HK-2 (cell line): ENCODE data around the gene DYNC1I1.

Source experiments
- DNase-seq: peaks from one replicate; pipeline ENCODE4 v3.0.0-alpha.2; 2018; ENCODE audit not compliant: unreplicated experiment

DYNC1I1 gene

GRCh38 chr7:95859429-95859828 lies 87.1 kb downstream of the DYNC1I1 start:
- DNase-seq = no peak

- no peak for DNase-seq
Measured at GRCh38 chr7:95861041-95861440, 88.7 kb downstream of the DYNC1I1 start.

- DNase-seq = no peak
Measured at GRCh38 chr7:95863623-95864022, 91.3 kb downstream of the DYNC1I1 start.

GRCh38 chr7:95865716-95866371 lies 93.5 kb downstream of the DYNC1I1 start:
- no peak for DNase-seq

DNA sequence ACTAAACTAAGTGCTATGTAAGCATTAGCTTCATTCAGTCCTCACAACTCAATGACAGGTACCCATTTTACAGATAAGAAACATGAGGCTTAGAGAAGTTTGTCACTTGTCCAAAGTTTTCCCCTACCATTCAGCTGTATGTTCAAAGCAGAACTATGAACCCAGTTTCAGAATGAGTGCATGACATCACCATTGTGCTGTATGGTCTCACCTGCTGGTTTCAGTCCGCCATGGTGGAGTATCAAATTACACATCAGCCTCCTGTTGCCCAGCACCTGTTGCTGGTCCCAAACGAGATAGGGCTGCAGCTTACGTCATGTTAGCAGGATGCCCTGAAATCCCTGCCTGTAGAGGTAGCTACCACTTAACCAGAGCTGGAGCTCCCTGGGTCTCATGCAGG lies 95.0 kb downstream of the DYNC1I1 start:
- DNase-seq = no peak

GRCh38 chr7:95871075-95871848 lies 98.9 kb downstream of the DYNC1I1 start:
- no peak for DNase-seq

DNA sequence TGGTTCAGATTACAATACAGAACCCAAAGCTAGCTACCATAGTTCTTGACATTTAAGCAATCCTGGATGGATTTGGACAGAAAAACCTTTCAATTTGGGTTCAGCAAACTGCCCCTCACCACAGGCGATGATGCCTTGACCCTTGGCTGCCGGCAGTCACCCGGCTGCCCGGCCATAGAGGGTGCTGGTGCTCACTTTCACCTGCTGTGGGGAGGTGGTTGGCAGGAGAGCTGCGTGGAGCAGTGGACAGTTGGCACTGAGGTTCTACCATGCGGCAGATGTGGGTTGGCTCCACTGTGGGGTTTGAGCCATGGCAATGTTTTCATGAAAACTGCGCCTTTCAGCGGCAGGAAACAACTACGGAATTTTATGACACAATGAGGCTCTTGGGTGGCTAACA lies 99.5 kb downstream of the DYNC1I1 start:
- no peak for DNase-seq

DNA sequence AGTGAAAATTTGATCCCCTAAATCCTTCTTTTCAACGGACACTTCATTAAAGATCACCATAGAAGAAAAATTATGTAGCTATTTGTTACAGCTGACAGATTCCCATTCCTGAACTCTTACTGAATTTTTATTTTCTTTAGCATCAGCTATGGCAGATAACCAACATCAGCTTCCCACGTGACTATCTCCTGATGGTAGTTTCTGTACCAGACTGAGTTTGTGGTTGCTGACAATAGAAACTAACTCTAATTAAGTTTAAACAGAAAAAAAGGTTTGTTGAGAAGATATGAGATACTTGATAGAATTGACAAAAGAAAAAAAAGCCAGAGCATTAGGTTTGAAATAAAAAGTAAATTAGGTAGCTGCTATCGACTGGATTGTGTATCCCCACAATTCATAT lies 101.8 kb downstream of the DYNC1I1 start:
- no peak for DNase-seq

DNA sequence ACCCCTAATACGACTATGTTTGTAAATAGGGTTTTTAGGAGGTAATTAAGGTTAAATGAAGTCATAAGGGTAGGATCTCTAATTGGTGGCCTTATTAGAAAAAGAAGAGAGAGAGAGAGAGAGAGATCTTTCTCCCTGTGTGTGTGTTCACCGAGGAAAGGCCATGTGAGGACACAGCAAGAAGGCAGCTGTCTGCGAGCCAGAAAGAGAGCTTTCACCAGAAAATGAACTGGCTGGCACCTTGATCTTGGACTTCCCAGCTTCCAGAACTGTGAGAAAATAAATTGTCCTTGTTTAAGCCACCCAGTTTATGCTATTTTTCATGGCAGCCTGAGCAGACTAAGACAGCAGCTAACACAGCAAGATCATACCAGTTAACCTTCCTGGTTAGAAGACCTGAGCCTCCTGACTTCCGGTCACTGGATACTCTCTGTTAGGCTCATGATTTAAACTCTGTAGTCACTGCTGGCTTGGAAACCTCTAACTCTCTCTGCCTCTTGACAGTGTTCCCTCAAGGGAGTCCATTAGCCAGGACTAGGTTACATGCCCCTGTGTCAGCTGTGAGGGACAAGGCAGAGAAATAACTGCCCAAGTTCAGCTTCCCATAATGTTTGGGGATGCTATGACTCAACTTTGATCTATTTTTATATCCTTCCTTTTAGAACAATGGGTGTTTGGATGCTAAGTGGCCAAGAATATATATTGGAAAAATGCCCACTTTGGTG lies 102.3 kb downstream of the DYNC1I1 start:
- no peak for DNase-seq

GRCh38 chr7:95875519-95875918 lies 103.2 kb downstream of the DYNC1I1 start:
- DNase-seq = no peak

GRCh38 chr7:95878677-95879076 lies 106.3 kb downstream of the DYNC1I1 start:
- no peak for DNase-seq

DNA sequence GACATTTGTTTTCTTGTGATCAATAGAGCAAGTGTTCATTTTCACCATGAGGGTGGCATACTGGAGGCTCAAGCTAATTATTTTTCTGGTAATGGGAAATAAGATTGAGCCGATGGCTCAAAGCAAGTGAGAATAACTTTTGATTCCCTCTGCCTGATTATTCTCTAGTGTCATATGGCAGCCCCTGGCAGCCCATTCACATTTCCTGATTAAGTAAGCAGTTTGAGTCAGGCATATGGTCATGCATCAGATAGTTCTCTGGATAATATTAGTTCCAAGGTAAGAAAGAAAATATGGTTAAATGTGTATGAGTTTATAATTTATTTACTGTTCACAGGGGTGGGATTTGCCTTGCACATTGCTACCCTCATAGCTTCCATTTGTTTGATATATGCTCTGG lies 109.2 kb downstream of the DYNC1I1 start:
- no peak for DNase-seq

- DNase-seq = no peak
Measured at GRCh38 chr7:95883217-95883616, 110.9 kb downstream of the DYNC1I1 start.

- no peak for DNase-seq
Measured at GRCh38 chr7:95886501-95887090, 114.2 kb downstream of the DYNC1I1 start.

- DNase-seq = no peak
Measured at GRCh38 chr7:95893484-95893883, 121.1 kb downstream of the DYNC1I1 start.

GRCh38 chr7:95897557-95898251 lies 125.3 kb downstream of the DYNC1I1 start:
- DNase-seq = no peak

DNA sequence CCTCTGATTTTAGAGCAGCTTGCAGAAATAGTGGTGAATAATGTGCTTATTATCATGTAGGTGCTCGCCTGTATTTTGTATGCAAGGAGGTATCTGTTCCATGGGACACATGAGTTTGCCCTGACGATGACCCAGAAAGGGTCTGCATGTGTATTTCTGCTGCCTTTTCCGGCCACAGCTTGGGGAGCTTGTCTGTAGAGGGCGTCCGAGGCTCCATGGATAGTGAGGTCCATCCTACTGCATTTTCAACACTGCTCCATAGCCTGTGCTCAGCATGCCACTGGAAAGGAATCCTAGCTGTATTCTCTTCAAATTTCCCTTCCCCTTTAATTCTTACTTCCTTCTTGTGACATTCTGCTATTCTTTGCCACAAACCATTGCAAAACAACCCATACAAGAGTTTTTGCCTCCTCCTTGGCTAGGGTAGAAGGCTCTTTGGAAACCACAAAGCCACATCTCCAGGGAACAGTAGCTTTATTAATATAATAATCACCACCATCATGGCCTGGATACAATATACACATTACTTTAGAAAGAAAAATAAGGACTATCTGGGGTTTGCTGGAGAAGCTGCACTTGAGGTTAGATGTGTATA lies 127.7 kb downstream of the DYNC1I1 start:
- DNase-seq = no peak

GRCh38 chr7:95901006-95901405 lies 128.7 kb downstream of the DYNC1I1 start:
- no peak for DNase-seq

DNA sequence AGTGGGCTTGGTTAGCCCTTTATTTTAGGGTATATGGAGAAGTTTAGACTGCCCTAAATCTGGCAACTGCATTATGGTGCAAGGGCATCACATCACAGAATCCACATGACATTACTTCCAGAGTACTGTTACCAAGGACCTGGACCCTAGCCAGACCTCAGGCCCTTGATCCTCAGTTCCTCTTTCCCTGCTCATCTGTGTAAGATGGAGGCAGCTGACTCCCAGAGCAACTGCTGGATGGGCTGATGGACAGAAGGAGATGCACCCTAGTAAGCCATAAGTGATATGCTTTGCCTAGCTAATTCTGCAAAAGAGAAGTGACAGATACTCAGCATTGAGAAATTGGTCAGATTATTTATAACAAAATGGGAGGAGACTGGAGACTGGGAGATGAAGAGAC lies 131.7 kb downstream of the DYNC1I1 start:
- no peak for DNase-seq

DNA sequence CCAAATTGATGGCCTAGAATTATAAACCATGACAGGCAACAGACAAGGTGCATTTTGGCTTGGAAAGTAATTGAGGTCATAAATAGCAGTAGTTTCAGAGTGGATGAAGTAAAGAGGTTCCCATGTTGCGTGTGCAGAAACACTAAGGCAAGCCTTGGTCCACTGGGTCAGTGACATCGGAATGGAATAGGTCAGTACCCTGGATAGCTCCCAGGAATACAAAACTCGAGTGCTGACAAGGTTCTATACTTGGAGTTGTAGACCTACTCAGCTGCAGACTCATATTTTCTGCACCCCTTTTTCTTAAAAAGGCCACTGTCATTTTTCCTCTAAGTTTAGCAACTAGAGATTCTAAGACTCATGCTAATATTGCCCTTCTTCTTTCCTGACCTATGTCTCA lies 132.8 kb downstream of the DYNC1I1 start:
- no peak for DNase-seq

DNA sequence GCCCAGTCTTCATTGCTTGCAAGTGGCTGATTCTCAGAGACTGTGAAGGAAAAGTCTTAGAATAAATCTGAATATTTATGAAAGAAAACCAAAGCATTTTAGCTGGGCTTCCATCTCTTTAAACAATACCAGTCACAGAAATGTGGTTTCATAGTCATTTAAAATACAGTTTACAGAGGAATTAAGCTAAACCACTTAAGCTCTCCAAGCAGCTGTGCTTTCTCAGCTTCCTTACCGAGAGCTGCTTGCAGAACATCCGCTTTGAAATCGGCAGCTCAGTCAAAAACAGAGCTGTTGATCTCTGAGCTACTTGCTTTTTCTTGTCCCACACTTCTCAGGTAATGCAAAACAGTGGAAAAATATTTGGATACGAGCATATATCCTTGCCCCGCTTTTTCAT lies 134.5 kb downstream of the DYNC1I1 start:
- no peak for DNase-seq

DNA sequence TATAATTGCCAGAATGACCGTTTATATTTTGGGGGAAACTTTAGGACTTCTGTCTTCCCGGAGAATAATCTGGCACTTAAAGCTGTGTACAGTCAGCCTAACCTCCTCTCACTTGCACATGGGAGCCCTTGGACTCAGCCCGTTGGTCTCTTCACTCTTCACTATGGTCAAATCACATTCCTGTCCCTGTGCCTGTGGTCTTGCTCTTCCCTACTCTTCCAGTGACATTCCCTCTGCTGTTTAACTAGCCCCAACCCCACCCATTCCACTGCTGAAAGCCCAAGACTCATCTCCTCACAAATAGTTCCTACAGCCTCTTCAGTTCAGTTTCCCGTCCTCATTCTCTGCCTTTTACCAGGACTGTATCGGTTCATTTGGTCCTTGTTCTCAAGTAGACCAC lies 135.0 kb downstream of the DYNC1I1 start:
- DNase-seq = no peak
